HEK293T (cell line): ENCODE results near the gene CADPS.

Source experiments
- CTCF ChIA-PET: fragments of 350-600 bp; formaldehyde crosslinking; extraction: SDS; loops from one replicate; lab custom pipeline; 2021; ENCODE audit warnings: antibody characterized with exemption, inconsistent platforms; lab: Yijun Ruan, JAX
- POLR2A ChIA-PET: fragments of 350-600 bp; formaldehyde crosslinking; extraction: SDS; loops from one replicate; lab custom pipeline; 2020; ENCODE audit warnings: antibody characterized with exemption, inconsistent platforms; lab: Yijun Ruan, JAX
- DNase-seq: peaks from one replicate; pipeline ENCODE4 v3.0.0; 2012; ENCODE audit warnings: mixed read lengths; ENCODE audit errors: extremely low spot score
- ARNT ChIP-seq: fragments of 450-650 bp; IDR thresholded peaks from 2 replicates; pipeline ENCODE4 v1.6.1; 2017; ENCODE audit warnings: mild to moderate bottlenecking
- BHLHE40 ChIP-seq: fragments of 450-650 bp; IDR thresholded peaks from 2 replicates; pipeline ENCODE4 v1.6.1; 2016; ENCODE audit warnings: mild to moderate bottlenecking, moderate library complexity, borderline replicate concordance
- CTBP1 ChIP-seq: fragments of 450-650 bp; IDR thresholded peaks from 2 replicates; pipeline ENCODE4 v1.6.1; 2016; ENCODE audit warnings: borderline replicate concordance
- ELF4 ChIP-seq: fragments of 450-650 bp; IDR thresholded peaks from 2 replicates; pipeline ENCODE4 v1.6.1; 2017; ENCODE audit warnings: antibody characterized with exemption
- FOXA1 ChIP-seq: fragments of 450-650 bp; IDR thresholded peaks from 2 replicates; pipeline ENCODE4 v1.6.1; 2016; ENCODE audit warnings: mild to moderate bottlenecking
- FOXK2 ChIP-seq: fragments of 450-650 bp; IDR thresholded peaks from 2 replicates; pipeline ENCODE4 v1.6.1; 2016; ENCODE audit warnings: mild to moderate bottlenecking
- FOXM1 ChIP-seq: fragments of 450-650 bp; IDR thresholded peaks from 2 replicates; pipeline ENCODE4 v1.6.1; 2017; ENCODE audit warnings: mild to moderate bottlenecking, borderline replicate concordance
- HDGF ChIP-seq: fragments of 450-650 bp; IDR thresholded peaks from 2 replicates; pipeline ENCODE4 v1.6.1; 2017; ENCODE audit warnings: antibody characterized with exemption, borderline replicate concordance
- L3MBTL2 ChIP-seq: fragments of 450-650 bp; conservative IDR thresholded peaks from 2 replicates; pipeline ENCODE4 v1.6.1; 2016; ENCODE audit warnings: mild to moderate bottlenecking
- LEF1 ChIP-seq: fragments of 450-650 bp; IDR thresholded peaks from 2 replicates; pipeline ENCODE4 v1.6.1; 2017; ENCODE audit warnings: mild to moderate bottlenecking, borderline replicate concordance
- NFRKB ChIP-seq: fragments of 450-650 bp; IDR thresholded peaks from 2 replicates; pipeline ENCODE4 v1.6.1; 2016; ENCODE audit warnings: mild to moderate bottlenecking, moderate library complexity
- SP1 ChIP-seq: fragments of 450-650 bp; IDR thresholded peaks from 2 replicates; pipeline ENCODE4 v1.6.1; 2017
- SUZ12 ChIP-seq: fragments of 450-650 bp; IDR thresholded peaks from 2 replicates; pipeline ENCODE4 v1.6.1; 2016; ENCODE audit warnings: mild to moderate bottlenecking
- TARDBP ChIP-seq: fragments of 450-650 bp; IDR thresholded peaks from 2 replicates; pipeline ENCODE4 v1.6.1; 2016
- ZNF384 ChIP-seq: fragments of 450-650 bp; IDR thresholded peaks from 2 replicates; pipeline ENCODE4 v1.6.1; 2016
- TF ChIP-seq, protein P1 (sequence below): fragments of 450-650 bp; IDR thresholded peaks from 2 replicates; pipeline ENCODE4 v1.6.1; 2016

Gene CADPS

DNA sequence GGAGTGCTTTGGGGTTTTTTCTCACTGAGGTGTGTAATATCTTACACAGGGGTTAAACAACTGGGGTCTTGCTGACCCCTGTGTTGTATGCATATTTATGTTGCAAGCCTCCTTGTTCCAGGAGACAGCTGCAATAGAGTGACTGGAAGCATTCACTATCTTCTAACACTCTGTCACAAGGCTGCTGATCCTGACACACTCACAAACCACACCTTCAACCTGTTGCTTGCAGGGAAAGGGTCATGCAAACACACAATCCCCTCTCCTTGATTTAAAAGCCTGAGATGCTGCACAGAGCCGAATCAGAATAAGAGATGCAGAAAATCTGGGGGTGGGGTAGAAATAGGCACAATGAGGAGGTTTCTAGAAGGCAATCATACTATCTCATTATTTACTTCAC lies 197.3 kb downstream of the CADPS start:
- TF ChIP-seq FOXM1 (no peak), NFRKB (no peak), ZNF384 (no peak), HDGF (no peak), CTBP1 (no peak), TARDBP (no peak), SUZ12 (no peak)
- ChIA-PET CTCF (no interaction called here), POLR2A (no interaction called here)
- no peak for DNase-seq

DNA sequence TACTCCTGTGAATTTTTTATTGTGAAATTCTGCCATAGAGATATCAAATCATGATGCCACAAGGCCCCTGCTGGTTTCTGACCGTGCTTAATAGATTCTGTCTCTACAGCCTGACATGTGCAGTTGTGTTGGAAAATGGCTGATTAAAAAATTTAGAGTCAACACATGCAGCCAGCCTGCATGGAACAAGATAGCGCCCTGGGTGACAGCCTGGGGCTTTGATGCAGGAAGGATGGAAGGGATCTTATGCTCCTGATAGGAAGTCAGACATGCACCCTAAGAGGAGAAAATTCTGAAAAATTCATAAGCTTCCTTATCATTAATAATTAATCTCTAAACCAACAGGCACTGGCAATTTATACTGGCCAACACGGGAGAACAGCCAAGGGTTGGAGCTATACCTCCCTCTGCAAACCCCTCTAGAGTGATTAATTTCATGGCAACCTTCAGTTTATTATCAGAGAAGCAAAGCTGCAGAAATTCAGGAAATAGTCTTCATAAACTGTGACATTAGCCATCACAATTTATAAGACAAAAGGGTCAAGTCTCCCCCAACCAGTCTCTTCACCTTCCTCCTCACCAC lies 198.4 kb downstream of the CADPS start:
- TF ChIP-seq FOXA1 (no peak), FOXM1 (no peak), L3MBTL2 (no peak), SUZ12 (no peak), ZNF384 (no peak), TARDBP (no peak), CTBP1 (no peak), ELF4 (no peak), HDGF (no peak), ARNT (no peak)
- TF ChIP-seq, protein P1, sequence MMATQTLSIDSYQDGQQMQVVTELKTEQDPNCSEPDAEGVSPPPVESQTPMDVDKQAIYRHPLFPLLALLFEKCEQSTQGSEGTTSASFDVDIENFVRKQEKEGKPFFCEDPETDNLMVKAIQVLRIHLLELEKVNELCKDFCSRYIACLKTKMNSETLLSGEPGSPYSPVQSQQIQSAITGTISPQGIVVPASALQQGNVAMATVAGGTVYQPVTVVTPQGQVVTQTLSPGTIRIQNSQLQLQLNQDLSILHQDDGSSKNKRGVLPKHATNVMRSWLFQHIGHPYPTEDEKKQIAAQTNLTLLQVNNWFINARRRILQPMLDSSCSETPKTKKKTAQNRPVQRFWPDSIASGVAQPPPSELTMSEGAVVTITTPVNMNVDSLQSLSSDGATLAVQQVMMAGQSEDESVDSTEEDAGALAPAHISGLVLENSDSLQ, result no peak
- POLR2A ChIA-PET, result no interaction called here
- CTCF ChIA-PET, result no interaction called here
- DNase-seq, result no peak

DNA sequence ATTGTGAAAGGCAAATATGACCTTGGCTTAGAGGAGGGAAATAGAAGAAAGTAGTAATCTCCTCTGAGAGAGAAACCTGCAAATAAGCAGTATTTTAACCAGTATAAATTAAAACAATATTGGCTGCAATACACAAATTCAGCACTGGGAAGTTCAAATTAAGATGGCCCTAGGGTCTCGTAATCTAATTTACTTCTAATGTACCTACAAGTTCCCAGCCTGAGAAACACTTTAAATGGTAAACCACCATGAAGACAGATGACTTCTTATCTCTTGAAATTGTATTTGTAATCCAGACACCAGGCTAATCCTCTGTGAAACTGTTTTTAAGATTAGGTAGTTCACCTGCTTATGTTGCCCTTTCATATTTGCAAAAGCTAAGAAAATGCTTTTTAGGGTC lies 199.7 kb downstream of the CADPS start:
- no peak for TF ChIP-seq ARNT
- no peak for TF ChIP-seq ELF4
- TF ChIP-seq HDGF, result no peak
- TF ChIP-seq ZNF384, result no peak
- no peak for TF ChIP-seq SP1
- TF ChIP-seq SUZ12, result no peak
- no peak for TF ChIP-seq BHLHE40
- TF ChIP-seq LEF1, result no peak
- TF ChIP-seq, protein P1, result no peak
- no peak for TF ChIP-seq FOXK2
- no peak for TF ChIP-seq NFRKB
- no peak for TF ChIP-seq FOXA1
- TF ChIP-seq L3MBTL2, result no peak
- no peak for TF ChIP-seq FOXM1
- no peak for TF ChIP-seq TARDBP
- no peak for TF ChIP-seq CTBP1
- POLR2A ChIA-PET, result no interaction called here
- CTCF ChIA-PET, result no interaction called here
- DNase-seq, result no peak

DNA sequence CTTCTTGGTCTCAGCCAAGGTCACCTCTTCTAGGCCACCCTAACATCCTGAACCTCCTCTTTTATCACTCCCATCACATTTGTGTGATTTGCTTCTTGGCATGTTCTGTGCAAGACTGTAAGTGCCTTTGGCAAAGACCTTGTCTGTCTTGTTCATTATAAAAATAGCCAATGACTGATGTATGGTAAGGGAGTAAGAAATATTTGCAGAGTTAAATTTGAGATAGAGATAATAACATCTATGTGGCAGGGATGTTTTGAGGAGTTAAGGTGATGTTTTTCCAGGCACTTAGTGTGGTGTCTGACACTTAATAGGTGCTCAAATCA lies 202.3 kb downstream of the CADPS start:
- no peak for DNase-seq
- ChIA-PET POLR2A (no interaction called here), CTCF (no interaction called here)
- no peak for TF ChIP-seq CTBP1
- no peak for TF ChIP-seq FOXK2
- TF ChIP-seq TARDBP, result no peak
- no peak for TF ChIP-seq FOXA1
- TF ChIP-seq, protein P1, result no peak
- no peak for TF ChIP-seq NFRKB
- no peak for TF ChIP-seq BHLHE40
- no peak for TF ChIP-seq ZNF384
- TF ChIP-seq SP1, result no peak
- no peak for TF ChIP-seq L3MBTL2
- no peak for TF ChIP-seq ELF4
- TF ChIP-seq ARNT, result no peak
- no peak for TF ChIP-seq HDGF
- TF ChIP-seq LEF1, result no peak
- TF ChIP-seq SUZ12, result no peak
- TF ChIP-seq FOXM1, result no peak

DNA sequence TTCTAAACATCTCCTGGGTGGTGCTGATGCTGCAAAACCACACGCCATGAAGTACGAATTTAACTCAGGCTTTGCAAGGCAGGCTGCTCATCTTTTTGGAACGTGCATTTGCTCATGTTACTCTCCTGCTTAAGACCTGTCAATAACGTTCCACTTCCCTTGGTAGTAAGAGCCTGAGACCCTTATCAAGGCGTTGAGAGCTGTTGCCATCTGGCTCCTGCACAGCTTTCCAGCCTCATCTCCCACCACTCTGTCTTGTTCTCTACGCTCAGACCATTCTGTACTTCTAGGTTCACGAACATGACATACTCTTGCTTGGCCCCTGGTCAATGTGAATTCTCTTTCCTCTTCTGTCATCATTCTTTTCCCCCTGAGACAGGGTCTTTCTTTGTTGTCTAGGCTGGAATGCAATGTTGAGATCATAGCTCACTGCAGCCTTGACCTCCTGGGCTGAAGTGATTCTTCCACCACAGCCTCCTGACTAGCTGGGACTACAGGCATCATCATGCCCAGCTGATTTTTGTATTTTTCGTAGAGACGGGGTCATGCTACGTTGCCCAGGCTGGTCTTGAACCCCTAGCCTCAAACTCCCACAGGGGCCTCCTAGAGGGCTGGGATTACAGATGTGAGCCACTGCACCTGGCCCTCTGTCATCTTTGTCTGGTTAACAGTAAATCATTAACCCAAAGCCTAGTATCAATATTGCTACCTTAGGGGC lies 202.8 kb downstream of the CADPS start:
- DNase-seq, result no peak
- ChIA-PET POLR2A (no interaction called here), CTCF (no interaction called here)
- TF ChIP-seq FOXM1, result no peak
- TF ChIP-seq LEF1, result no peak

DNA sequence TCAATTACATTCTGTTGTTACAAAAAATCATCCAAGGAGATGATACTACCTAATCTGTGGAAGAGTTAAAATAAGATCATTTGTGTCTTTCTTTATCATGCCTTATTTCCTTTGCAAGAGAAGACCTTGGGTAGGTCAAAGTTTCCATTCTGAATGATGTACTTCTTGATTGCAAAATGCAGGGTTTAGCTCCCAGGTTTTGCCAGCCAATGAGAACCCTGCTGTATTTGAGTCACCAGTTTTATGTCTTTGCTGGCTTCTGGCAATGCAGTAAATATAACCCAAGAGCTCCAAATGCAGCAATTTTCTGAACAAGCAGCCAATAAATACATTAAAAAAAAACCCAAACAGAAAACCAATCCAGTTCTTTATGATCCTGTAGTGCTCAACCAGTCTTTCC lies 204.9 kb downstream of the CADPS start:
- CTCF ChIA-PET, result no interaction called here
- POLR2A ChIA-PET, result no interaction called here
- TF ChIP-seq FOXA1, result no peak
- TF ChIP-seq TARDBP, result no peak
- TF ChIP-seq HDGF, result no peak
- no peak for TF ChIP-seq L3MBTL2
- no peak for TF ChIP-seq NFRKB
- TF ChIP-seq ELF4, result no peak
- no peak for TF ChIP-seq ARNT
- no peak for TF ChIP-seq SUZ12
- no peak for TF ChIP-seq ZNF384
- no peak for TF ChIP-seq BHLHE40
- TF ChIP-seq FOXM1, result no peak
- TF ChIP-seq LEF1, result no peak
- TF ChIP-seq, protein P1, result no peak
- TF ChIP-seq SP1, result no peak
- TF ChIP-seq FOXK2, result no peak
- no peak for TF ChIP-seq CTBP1
- DNase-seq, result no peak
